Pancreas (tissue), 10 donors: ENCODE data around the gene VSIR. TPM values are rescaled to one million over a fixed set of nuclear protein-coding genes. Genes with fewer than 3 reads are reported as not detected.

ENCODE experiments used
- ATAC-seq, 4 donors: fragments of 200-7000 bp; cut with Tn5 transposase; one replicate each; pipeline versions ENCODE4 v1.8.0 to v1.9.1; 2020; ENCODE audit warnings: mild to moderate bottlenecking in 4 of 4, moderate library complexity in 4 of 4
- DNase-seq, 6 donors: peaks; one replicate each; pipeline ENCODE4 v3.0.0-alpha.2; 2020
- FAIRE-seq: peaks from 2 replicates; lab custom pipeline; 2012; peaks lifted over from hg19 to GRCh38; lab: Jason Lieb, UNC
- H3K27ac ChIP-seq, 4 donors: fragments of 200-600 bp; sonication (generic); 1 replicate in 3 of 4; 2 replicates in 1 of 4; pipeline versions ENCODE4 v1.5.0 to v1.8.0; 2020
- H3K27me3 ChIP-seq, 4 donors: fragments of 200-600 bp; one replicate each; pipeline ENCODE4 v1.8.0; 2021
- H3K36me3 ChIP-seq, 3 donors: fragments of 200-600 bp; sonication (generic) in 1 of 3; one replicate each; pipeline versions ENCODE4 v1.5.0 to v1.8.0; 2020 to 2021
- H3K4me1 ChIP-seq, 3 donors: fragments of 200-600 bp; one replicate each; pipeline ENCODE4 v1.8.0; 2021
- H3K4me3 ChIP-seq, 4 donors: fragments of 200-600 bp; sonication (generic) in 2 of 4; one replicate each; pipeline versions ENCODE4 v1.5.0 to v1.8.0; 2020 to 2021
- H3K9me3 ChIP-seq, 4 donors: fragments of 200-600 bp; one replicate each; pipeline ENCODE4 v1.8.0; 2021
- CTCF ChIP-seq, 4 donors: fragments of 200-600 bp; sonication (generic) in 3 of 4; IDR thresholded peaks; one replicate each; pipeline versions ENCODE4 v1.5.0 to v1.8.0; 2021; ENCODE audit warnings: antibody characterized with exemption in 4 of 4
- WGBS, 2 donors: extraction: QIAGEN DNeasy Blood & Tissue Kit; methylation state at CpG; one replicate each; pipeline ENCODE4 v1.1.7; 2013; 5-methylcytosine and 5-hydroxymethylcytosine counted together
- intact Hi-C, 3 donors: fragments of 100-400 bp; cut with DNase I; formaldehyde crosslinking; loops; one replicate each; pipeline versions ENCODE4 v1.11.1 to v1.14.2; 2022
- polyA plus RNA-seq, 2 donors: library from polyadenylated mRNA; stranded (reverse); fragments of 200-250 nt; gene quantifications; one replicate each; pipeline ENCODE4 v1.2.3, GENCODE V29; 2013
- total RNA-seq, 6 donors: library from RNA; stranded (reverse); fragmentation: NEBNext Ultra II Directional in 4 of 6; extraction: Animal tissue kit (Norgen Biotek cat#: 25700) in 4 of 6; gene quantifications; one replicate each; pipeline versions ENCODE4 v1.2.1 to v1.2.4, GENCODE V29; 2021 to 2023
- donor health status: healthy with polysubstance abuse.
- donor health status: DM: no; HTN: no; CAD: no; lungs with moderate emphysema.
- donor health status: DM: no; HTN: no; CAD: no.
- donor health status: control.
- donor health status: control.
- donor health status: Bipolar disorder and iron deficiency.
- donor health status: DM: yes; HTN: yes; CAD: no.
- donor health status: DM: no; HTN: no; CAD: no.
- donor health status: DM: no; HTN: no; CAD: no.
- donor health status: DM: yes; HTN: yes; CAD: no.

VSIR gene
- total and polyA plus RNA-seq, 8 donors = 3.7 to 27.6 (median 9.3) TPM

GRCh38 chr10:71726580-71727104, 46.7 kb downstream of the VSIR start:
- H3K27me3 ChIP-seq = no peaks in the 10 kb centered on the region
- 79 to 88% methylated on average over 11 of the region's 11 CpGs for WGBS, 2 donors
- H3K4me3 ChIP-seq = no peak overlapping the region
- no peaks in the 10 kb centered on the region for H3K36me3 ChIP-seq
- TF ChIP-seq CTCF (IDR thresholded peaks at IDR 0.05) = no peak
- DNase-seq (peak in 1 of 6 donors; percentile 11), FAIRE-seq (no peak), ATAC-seq (no peak)
- peak overlapping the region in 2 of 4 donors; percentile 55 to 68 for H3K27ac ChIP-seq
- H3K9me3 ChIP-seq = no peaks in the 10 kb centered on the region
- peaks cover 0 to 4% (median 3%) of the 10 kb centered on the region in 3 donors for H3K4me1 ChIP-seq
- intact Hi-C loops = no loop called here

GRCh38 chr10:71725998-71726579, 47.2 kb downstream of the VSIR start:
- H3K4me1 ChIP-seq = peaks cover 0 to 4% (median 3%) of the 10 kb centered on the region in 3 donors

GRCh38 chr10:71725249-71725648, 48.1 kb downstream of the VSIR start:
- intact Hi-C loops = no loop called here
- FAIRE-seq = no peak
- WGBS, 2 donors = 85% methylated on average over 14 of the region's 14 CpGs
- peak in 1 of 6 donors; percentile 47 for DNase-seq
- no peak for ATAC-seq
- peaks cover 0 to 4% (median 3%) of the 10 kb centered on the region in 3 donors for H3K4me1 ChIP-seq
- H3K9me3 ChIP-seq = no peaks in the 10 kb centered on the region
- no peak for TF ChIP-seq CTCF (IDR thresholded peaks at IDR 0.05)
- H3K4me3 ChIP-seq = no peak overlapping the region
- no peak overlapping the region for H3K27ac ChIP-seq
- no peaks in the 10 kb centered on the region for H3K36me3 ChIP-seq
- no peaks in the 10 kb centered on the region for H3K27me3 ChIP-seq

More at GRCh38 chr10:71725998-71726579, 47.2 kb downstream of the VSIR start:
- intact Hi-C loops = no loop called here
- Histone ChIP-seq H3K4me3 (no peak overlapping the region), H3K9me3 (no peaks in the 10 kb centered on the region), H3K27me3 (no peaks in the 10 kb centered on the region), H3K36me3 (no peaks in the 10 kb centered on the region), H3K27ac (no peak overlapping the region)
- DNase-seq = peak in 1 of 6 donors; percentile 34
- FAIRE-seq = no peak
- no peak for TF ChIP-seq CTCF (IDR thresholded peaks at IDR 0.05)
- no peak for ATAC-seq
- WGBS, 2 donors = 45 to 60% methylated on average over 9 of the region's 9 CpGs

GRCh38 chr10:71724539-71724938, 48.8 kb downstream of the VSIR start:
- no peak for TF ChIP-seq CTCF (IDR thresholded peaks at IDR 0.05)
- H3K27me3 ChIP-seq = no peaks in the 10 kb centered on the region
- no peak overlapping the region for H3K4me3 ChIP-seq
- ATAC-seq (no peak), DNase-seq (no peak), FAIRE-seq (no peak)
- 90 to 95% methylated on average over 6 of the region's 6 CpGs for WGBS, 2 donors
- no peaks in the 10 kb centered on the region for H3K36me3 ChIP-seq
- peaks cover 0 to 4% (median 3%) of the 10 kb centered on the region in 3 donors for H3K4me1 ChIP-seq
- intact Hi-C loops = no loop called here
- H3K9me3 ChIP-seq = no peaks in the 10 kb centered on the region
- no peak overlapping the region for H3K27ac ChIP-seq

GRCh38 chr10:71723311-71723710, 50.0 kb downstream of the VSIR start:
- 81 to 89% methylated on average over 11 of the region's 11 CpGs for WGBS, 2 donors
- Histone ChIP-seq H3K27me3 (no peaks in the 10 kb centered on the region), H3K36me3 (no peaks in the 10 kb centered on the region)

More at GRCh38 chr10:71723311-71723710, 50.0 kb downstream of the VSIR start:
- Histone ChIP-seq H3K9me3 (no peaks in the 10 kb centered on the region), H3K4me3 (no peak overlapping the region), H3K27ac (no peak overlapping the region), H3K4me1 (peaks cover 0 to 4% (median 3%) of the 10 kb centered on the region in 3 donors)
- ATAC-seq (no peak), FAIRE-seq (no peak), DNase-seq (no peak)
- no peak for TF ChIP-seq CTCF (IDR thresholded peaks at IDR 0.05)
- intact Hi-C loops = no loop called here
